ENCODE measurements around the gene ATP4A.
"Not testable (repeated sequence)": the region's sequence is repeated elsewhere in the genome, so short reads cannot be mapped to it uniquely, and the experiment has no call there.

Gene ATP4A

GRCh38 chr19:35563207-35563829 lies at the start of gene ATP4A:
Gene ATP4A, minus strand, starts transcription at chr19:35563658. Its CDS starts 29 bp downstream, at chr19:35563629.
- no peak for DNase-seq (ENCODE audit: low spot score)

- DNase-seq (ENCODE audit: low spot score): peak; percentile 97
Measured at GRCh38 chr19:35612559-35613321, 49.3 kb upstream of the ATP4A start, which contains the start of gene HAUS5. Gene HAUS5, plus strand, starts transcription at chr19:35612735. Its CDS starts 60 bp downstream, at chr19:35612795.

GRCh38 chr19:35612224-35612558 lies 48.7 kb upstream of the ATP4A start:
- DNase-seq (ENCODE audit: low spot score): no peak

- DNase-seq (ENCODE audit: low spot score): no peak
Measured at GRCh38 chr19:35609851-35610353, 46.4 kb upstream of the ATP4A start.

- DNase-seq (ENCODE audit: low spot score): no peak
Measured at GRCh38 chr19:35608251-35608650, 44.8 kb upstream of the ATP4A start.

GRCh38 chr19:35607661-35608060 lies 44.2 kb upstream of the ATP4A start:
- no peak for DNase-seq (ENCODE audit: low spot score)

GRCh38 chr19:35607170-35607569 lies 43.7 kb upstream of the ATP4A start:
- not testable (repeated sequence) for DNase-seq (ENCODE audit: low spot score)

GRCh38 chr19:35604436-35604835 lies 41.0 kb upstream of the ATP4A start:
- not testable (repeated sequence) for DNase-seq (ENCODE audit: low spot score)

- DNase-seq (ENCODE audit: low spot score): no peak
Measured at GRCh38 chr19:35601971-35602370, 38.5 kb upstream of the ATP4A start.

GRCh38 chr19:35596366-35596999 lies 33.0 kb upstream of the ATP4A start:
- DNase-seq (ENCODE audit: low spot score): no peak

- DNase-seq (ENCODE audit: low spot score): no peak
Measured at GRCh38 chr19:35595928-35596327, 32.5 kb upstream of the ATP4A start.

GRCh38 chr19:35595026-35595425 lies 31.6 kb upstream of the ATP4A start:
- not testable (repeated sequence) for DNase-seq (ENCODE audit: low spot score)

GRCh38 chr19:35592226-35592625 lies 28.8 kb upstream of the ATP4A start:
- DNase-seq (ENCODE audit: low spot score): peak; percentile 63

GRCh38 chr19:35590875-35591274 lies 27.4 kb upstream of the ATP4A start:
- no peak for DNase-seq (ENCODE audit: low spot score)

- DNase-seq (ENCODE audit: low spot score): peak; percentile 15
Measured at GRCh38 chr19:35587321-35587720, 23.9 kb upstream of the ATP4A start.

GRCh38 chr19:35585848-35586247 lies 22.4 kb upstream of the ATP4A start, which contains the start of gene PMIS2:
Gene PMIS2, plus strand, starts transcription at chr19:35586173. Its CDS starts 87 bp downstream, at chr19:35586260.
- peak; percentile 29 for DNase-seq (ENCODE audit: low spot score)

GRCh38 chr19:35582760-35583159 lies 19.3 kb upstream of the ATP4A start:
- no peak for DNase-seq (ENCODE audit: low spot score)

- DNase-seq (ENCODE audit: low spot score): no peak
Measured at GRCh38 chr19:35578707-35579106, 15.2 kb upstream of the ATP4A start.

GRCh38 chr19:35577918-35578317 lies 14.5 kb upstream of the ATP4A start:
- DNase-seq (ENCODE audit: low spot score): no peak

- DNase-seq (ENCODE audit: low spot score): no peak
Measured at GRCh38 chr19:35571406-35571965, 8.0 kb upstream of the ATP4A start.

- DNase-seq (ENCODE audit: low spot score): no peak
Measured at GRCh38 chr19:35569281-35569781, 5.9 kb upstream of the ATP4A start.

GRCh38 chr19:35566738-35567137 lies 3.3 kb upstream of the ATP4A start:
- DNase-seq (ENCODE audit: low spot score): no peak

Measured in GM03348 (cell line).